Measurements from ENCODE around the gene FCER1G. TPM values are rescaled to one million over a fixed set of nuclear protein-coding genes. Genes with fewer than 3 reads are reported as not detected.

The FCER1G gene
- total RNA-seq, 1 experiment from 2014 or later: not detected

- H3K27ac ChIP-seq (ENCODE audit: low read length): peak within 1 kb of the TSS; percentile 60
- H3K4me2 ChIP-seq (ENCODE audit: low read length): peak within 1 kb of the TSS; percentile 85
- BruUV-seq (replicated peaks): no TSS peak
- no peak for TF ChIP-seq EZH2phosphoT487 (IDR thresholded peaks at IDR 0.05; ENCODE audit: borderline replicate concordance, low read length)
- peak; percentile 59 for TF ChIP-seq CTCF (conservative IDR thresholded peaks at IDR 0.05; ENCODE audit: low read depth, low read length)
- TF ChIP-seq EZH2 (IDR thresholded peaks at IDR 0.05; ENCODE audit: low read length, unreplicated experiment): no peak
- H3K4me3 ChIP-seq (ENCODE audit: low read length): peak within 1 kb of the TSS; percentile 81
- H3K4me1 ChIP-seq (ENCODE audit: insufficient read depth, low read length): peaks cover 26% of the 10 kb centered on the region
- H3K9me2 ChIP-seq (replicated peaks; ENCODE audit: low read length): no peaks in the 10 kb centered on the region
- peaks cover 23% of the 10 kb centered on the region; the same call in 1 of the 2 replicates for H3K36me3 ChIP-seq (ENCODE audit: low read depth, low read length)
- no peaks in the 10 kb centered on the region for H4K20me1 ChIP-seq (ENCODE audit: low read length)
- H3F3A ChIP-seq (ENCODE audit: low read length, unreplicated experiment): no peaks in the 10 kb centered on the region
- no peaks in the 10 kb centered on the region for H3K27me3 ChIP-seq (ENCODE audit: low read length)
- ATAC-seq: peak; percentile 96
- ChIA-PET CTCF (interaction anchor here (1.1 to 2.0 kb wide), 2 partner anchors 20 to 24 kb away, joined by 3 to 13 read pairs; partner anchors contain the start of gene TOMM40L), POLR2A (ENCODE audit: unreplicated experiment) (interaction anchor here (0.6 to 1.0 kb wide), 4 partner anchors 181 to 230 kb away, joined by 4 to 11 read pairs (median 7); partner anchors contain the start of gene F11R)
- peak within 1 kb of the TSS; percentile 79 for H2AFZ ChIP-seq (ENCODE audit: low read length)
- peaks cover 29% of the 10 kb centered on the region for H3K79me2 ChIP-seq (ENCODE audit: low read length)
- peak within 1 kb of the TSS; percentile 90 for H3K9ac ChIP-seq (ENCODE audit: low read length)
- intact Hi-C loops (cut with micrococcal nuclease): loop anchor here (1.0 kb wide), 1 partner anchor 23 kb away; no protein-coding TSS in a partner anchor
- DNase-seq: peak; percentile 99
- no peaks in the 10 kb centered on the region for H3K9me3 ChIP-seq (ENCODE audit: low read length)
These were observed 13.0 kb upstream of the FCER1G start, which contains the start of gene NDUFS2 for GRCh38 chr1:161201836-161202712. Gene NDUFS2, plus strand, starts transcription at chr1:161202367. Its CDS starts 19 bp downstream, at chr1:161202386.

DNA sequence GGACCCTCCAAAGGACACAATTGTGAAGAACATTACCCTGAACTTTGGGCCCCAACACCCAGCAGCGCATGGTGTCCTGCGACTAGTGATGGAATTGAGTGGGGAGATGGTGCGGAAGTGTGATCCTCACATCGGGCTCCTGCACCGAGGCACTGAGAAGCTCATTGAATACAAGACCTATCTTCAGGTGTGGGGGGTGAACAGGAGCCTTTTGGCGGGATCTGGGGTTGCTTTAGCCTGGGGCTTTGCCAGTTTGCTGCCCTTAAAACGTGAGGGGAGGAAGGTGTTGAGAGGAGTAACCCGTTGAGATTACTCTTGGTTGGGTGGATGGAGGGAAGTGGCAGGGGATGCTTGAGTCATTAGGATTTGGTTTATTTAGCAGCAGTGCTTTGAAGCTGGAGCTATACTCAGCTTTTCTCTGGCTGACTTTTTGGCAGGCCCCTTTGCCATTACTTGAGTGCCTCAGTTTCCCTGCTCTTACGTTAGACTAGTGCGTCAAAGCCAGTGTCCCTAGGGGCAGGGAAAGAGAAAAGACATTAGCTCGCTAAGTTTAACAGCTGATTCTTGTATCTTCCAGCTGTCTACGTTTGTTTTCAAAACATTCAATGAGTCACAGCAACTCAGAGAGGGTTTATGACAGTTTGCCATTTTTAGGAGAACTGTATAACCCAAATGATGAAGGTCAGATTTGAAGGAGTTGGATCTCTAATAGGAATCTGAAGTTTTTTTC lies 8.5 kb upstream of the FCER1G start:
- Histone ChIP-seq H3K27me3 (ENCODE audit: low read length) (no peaks in the 10 kb centered on the region), H3K4me1 (ENCODE audit: insufficient read depth, low read length) (peaks cover 9% of the 10 kb centered on the region), H3K79me2 (ENCODE audit: low read length) (peaks cover 29% of the 10 kb centered on the region), H3K9me2 (replicated peaks; ENCODE audit: low read length) (no peaks in the 10 kb centered on the region), H3F3A (ENCODE audit: low read length, unreplicated experiment) (peaks cover 3% of the 10 kb centered on the region), H3K4me3 (ENCODE audit: low read length) (no peak overlapping the region), H4K20me1 (ENCODE audit: low read length) (no peaks in the 10 kb centered on the region), H3K27ac (ENCODE audit: low read length) (no peak overlapping the region), H2AFZ (ENCODE audit: low read length) (no peak overlapping the region), H3K9me3 (ENCODE audit: low read length) (no peaks in the 10 kb centered on the region), H3K4me2 (ENCODE audit: low read length) (no peak overlapping the region), H3K9ac (ENCODE audit: low read length) (no peak overlapping the region), H3K36me3 (ENCODE audit: low read depth, low read length) (peaks cover 48% of the 10 kb centered on the region)
- BruUV-seq (replicated peaks): no TSS peak
- CTCF ChIA-PET: interaction anchor here (0.8 kb wide), 1 partner anchor 19 kb away, joined by 3 read pairs; the partner anchor contains the start of gene TOMM40L
- no peak for TF ChIP-seq EZH2 (IDR thresholded peaks at IDR 0.05; ENCODE audit: low read length, unreplicated experiment)
- no peak for TF ChIP-seq CTCF (conservative IDR thresholded peaks at IDR 0.05; ENCODE audit: low read depth, low read length)
- TF ChIP-seq EZH2phosphoT487 (IDR thresholded peaks at IDR 0.05; ENCODE audit: borderline replicate concordance, low read length): no peak
- POLR2A ChIA-PET (ENCODE audit: unreplicated experiment): no interaction called here
- intact Hi-C loops (cut with micrococcal nuclease): loop anchor here (5.0 kb wide), 1 partner anchor 166 kb away; no protein-coding TSS in a partner anchor
- DNase-seq (no peak), ATAC-seq (no peak)
